Panc1 (cell line): Measurements from ENCODE around the gene ULBP3. TPM values are rescaled to one million over a fixed set of nuclear protein-coding genes. Genes with fewer than 3 reads are reported as not detected.

ENCODE experiments used
- ATAC-seq: fragments of 200-7000 bp; cut with Tn5 transposase; 2 replicates; pipeline ENCODE4 v1.9.1; 2020; ENCODE audit warnings: mild to moderate bottlenecking, moderate library complexity
- BruUV-seq: library from RNA; stranded (reverse); fragments of 400-500 nt; replicated peaks from 2 replicates; lab custom pipeline; 2021; lab: Mats Ljungman, UMichigan
- CTCF ChIA-PET: fragments of 300-600 bp; sonication (Branson Sonifier 250); formaldehyde crosslinking; loops from one replicate; lab custom pipeline; 2022; ENCODE audit warnings: antibody characterized with exemption; lab: Charles Lee
- POLR2A ChIA-PET: fragments of 300-600 bp; sonication (Branson Sonifier 250); formaldehyde crosslinking; loops from one replicate; lab custom pipeline; 2022; ENCODE audit warnings: antibody characterized with exemption; lab: Charles Lee
- DNase-seq: peaks from one replicate; pipeline ENCODE4 v3.0.0-alpha.2; 2010; ENCODE audit warnings: low read depth, low spot score
- H3K27ac ChIP-seq: 2 replicates; pipeline ENCODE4 v1.5.1; 2011; ENCODE audit warnings: mild to moderate bottlenecking, low read length, inconsistent platforms
- H3K27me3 ChIP-seq: fragments of 200-500 bp; sonication (Bioruptor generic); 2 replicates; pipeline ENCODE4 v1.6.0; 2014; ENCODE audit warnings: low read length, inconsistent platforms; ENCODE audit not compliant: control insufficient read depth, insufficient read depth
- H3K36me3 ChIP-seq: fragments of 200-500 bp; sonication (Bioruptor generic); 2 replicates; pipeline ENCODE4 v1.5.1; 2014; ENCODE audit warnings: inconsistent platforms, mild to moderate bottlenecking, low read length, moderate library complexity; ENCODE audit not compliant: control insufficient read depth, insufficient read depth
- H3K4me1 ChIP-seq: 2 replicates; pipeline ENCODE4 v1.5.1; 2011; ENCODE audit warnings: inconsistent platforms, mild to moderate bottlenecking, low read length, moderate library complexity; ENCODE audit not compliant: control insufficient read depth, insufficient read depth
- H3K4me3 ChIP-seq, 2 experiments: 2 replicates each; pipeline ENCODE4 v1.5.1; 2011 to 2012; ENCODE audit warnings: low read depth in 2 of 2, low read length in 2 of 2, mild to moderate bottlenecking in 2 of 2, inconsistent platforms in 1 of 2, moderate library complexity in 1 of 2
- H3K9me3 ChIP-seq: fragments of 200-500 bp; sonication (Bioruptor generic); 2 replicates; pipeline ENCODE4 v1.5.1; 2014; ENCODE audit warnings: low read depth, mild to moderate bottlenecking, inconsistent platforms, low read length, moderate library complexity; ENCODE audit not compliant: control insufficient read depth, insufficient read depth
- POLR2AphosphoS5 ChIP-seq: IDR thresholded peaks from 2 replicates; pipeline ENCODE4 v1.6.1; 2012; ENCODE audit warnings: mild to moderate bottlenecking, low read depth, low read length, moderate library complexity
- SIN3A ChIP-seq: IDR thresholded peaks from 2 replicates; pipeline ENCODE4 v1.6.1; 2012; ENCODE audit warnings: low read depth, mild to moderate bottlenecking, low read length, moderate library complexity, borderline replicate concordance; ENCODE audit not compliant: insufficient read depth
- TCF7L2 ChIP-seq: IDR thresholded peaks from 2 replicates; pipeline ENCODE4 v1.6.1; 2011; ENCODE audit warnings: mild to moderate bottlenecking, low read depth, low read length, inconsistent platforms
- in situ Hi-C: cut with HindIII; loops from 2 replicates; pipeline ENCODE4 v1.10.0; 2016; ENCODE audit warnings: low sequenced_read_pairs, low pct_unique_long_range_greater_than_20kb
- intact Hi-C: fragments of 100-400 bp; cut with micrococcal nuclease; formaldehyde crosslinking; loops from one replicate; pipeline ENCODE4 v1.10.0; 2022; ENCODE audit not compliant: unreplicated experiment
- total RNA-seq: library from RNA; stranded (reverse); gene quantifications from one replicate; pipeline ENCODE4 v1.2.1, GENCODE V29; 2021; ENCODE audit not compliant: unreplicated experiment
- TF ChIP-seq, protein P1 (sequence below): fragments of 450-650 bp; IDR thresholded peaks from 2 replicates; pipeline ENCODE4 v1.5.1; 2017; ENCODE audit warnings: mild to moderate bottlenecking
- TF ChIP-seq, protein P2 (sequence below), 2 experiments: IDR thresholded peaks; 2 replicates each; pipeline ENCODE4 v1.6.1; 2011 to 2012; ENCODE audit warnings: low read depth in 2 of 2, control low read depth in 1 of 2, low read length in 1 of 2, mild to moderate bottlenecking in 1 of 2, moderate library complexity in 1 of 2; ENCODE audit not compliant: insufficient read depth in 1 of 2

The ULBP3 gene
- total RNA-seq, 1 experiment from 2014 or later: 2.4 TPM

DNA sequence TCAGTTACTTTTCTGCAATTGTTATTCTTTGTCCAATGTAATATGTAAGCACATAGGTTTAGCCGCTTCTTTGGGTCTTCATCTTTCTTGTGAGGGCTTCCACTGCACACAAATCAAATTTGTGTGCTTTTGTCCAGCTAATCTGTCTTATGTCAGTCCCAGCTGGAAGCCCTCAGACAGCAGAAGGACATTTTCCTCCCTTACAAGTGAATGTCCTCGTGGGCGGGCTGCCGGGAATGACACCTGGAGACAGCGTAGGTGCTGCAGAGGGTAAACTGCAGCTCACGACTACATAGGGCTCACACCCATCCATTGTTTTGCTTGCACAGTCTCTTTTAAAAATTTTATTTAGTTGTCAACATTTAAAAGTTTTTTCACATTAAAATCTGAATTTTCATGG is 49.3 kb upstream of the ULBP3 start:
- no TSS peak for BruUV-seq
- ChIA-PET POLR2A (no interaction called here), CTCF (no interaction called here)
- intact Hi-C loops (no loop called here), in situ Hi-C loops (no loop called here)
- DNase-seq (no peak), ATAC-seq (no peak)
- H3K36me3 ChIP-seq: no peaks in the 10 kb centered on the region
- H3K27ac ChIP-seq: no peak overlapping the region
- H3K27me3 ChIP-seq: peaks cover 3% of the 10 kb centered on the region; the same call in 1 of the 2 replicates
- TF ChIP-seq, protein P1, sequence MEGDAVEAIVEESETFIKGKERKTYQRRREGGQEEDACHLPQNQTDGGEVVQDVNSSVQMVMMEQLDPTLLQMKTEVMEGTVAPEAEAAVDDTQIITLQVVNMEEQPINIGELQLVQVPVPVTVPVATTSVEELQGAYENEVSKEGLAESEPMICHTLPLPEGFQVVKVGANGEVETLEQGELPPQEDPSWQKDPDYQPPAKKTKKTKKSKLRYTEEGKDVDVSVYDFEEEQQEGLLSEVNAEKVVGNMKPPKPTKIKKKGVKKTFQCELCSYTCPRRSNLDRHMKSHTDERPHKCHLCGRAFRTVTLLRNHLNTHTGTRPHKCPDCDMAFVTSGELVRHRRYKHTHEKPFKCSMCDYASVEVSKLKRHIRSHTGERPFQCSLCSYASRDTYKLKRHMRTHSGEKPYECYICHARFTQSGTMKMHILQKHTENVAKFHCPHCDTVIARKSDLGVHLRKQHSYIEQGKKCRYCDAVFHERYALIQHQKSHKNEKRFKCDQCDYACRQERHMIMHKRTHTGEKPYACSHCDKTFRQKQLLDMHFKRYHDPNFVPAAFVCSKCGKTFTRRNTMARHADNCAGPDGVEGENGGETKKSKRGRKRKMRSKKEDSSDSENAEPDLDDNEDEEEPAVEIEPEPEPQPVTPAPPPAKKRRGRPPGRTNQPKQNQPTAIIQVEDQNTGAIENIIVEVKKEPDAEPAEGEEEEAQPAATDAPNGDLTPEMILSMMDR: no peak
- TF ChIP-seq TCF7L2: no peak
- no peak for TF ChIP-seq SIN3A
- TF ChIP-seq, protein P2, sequence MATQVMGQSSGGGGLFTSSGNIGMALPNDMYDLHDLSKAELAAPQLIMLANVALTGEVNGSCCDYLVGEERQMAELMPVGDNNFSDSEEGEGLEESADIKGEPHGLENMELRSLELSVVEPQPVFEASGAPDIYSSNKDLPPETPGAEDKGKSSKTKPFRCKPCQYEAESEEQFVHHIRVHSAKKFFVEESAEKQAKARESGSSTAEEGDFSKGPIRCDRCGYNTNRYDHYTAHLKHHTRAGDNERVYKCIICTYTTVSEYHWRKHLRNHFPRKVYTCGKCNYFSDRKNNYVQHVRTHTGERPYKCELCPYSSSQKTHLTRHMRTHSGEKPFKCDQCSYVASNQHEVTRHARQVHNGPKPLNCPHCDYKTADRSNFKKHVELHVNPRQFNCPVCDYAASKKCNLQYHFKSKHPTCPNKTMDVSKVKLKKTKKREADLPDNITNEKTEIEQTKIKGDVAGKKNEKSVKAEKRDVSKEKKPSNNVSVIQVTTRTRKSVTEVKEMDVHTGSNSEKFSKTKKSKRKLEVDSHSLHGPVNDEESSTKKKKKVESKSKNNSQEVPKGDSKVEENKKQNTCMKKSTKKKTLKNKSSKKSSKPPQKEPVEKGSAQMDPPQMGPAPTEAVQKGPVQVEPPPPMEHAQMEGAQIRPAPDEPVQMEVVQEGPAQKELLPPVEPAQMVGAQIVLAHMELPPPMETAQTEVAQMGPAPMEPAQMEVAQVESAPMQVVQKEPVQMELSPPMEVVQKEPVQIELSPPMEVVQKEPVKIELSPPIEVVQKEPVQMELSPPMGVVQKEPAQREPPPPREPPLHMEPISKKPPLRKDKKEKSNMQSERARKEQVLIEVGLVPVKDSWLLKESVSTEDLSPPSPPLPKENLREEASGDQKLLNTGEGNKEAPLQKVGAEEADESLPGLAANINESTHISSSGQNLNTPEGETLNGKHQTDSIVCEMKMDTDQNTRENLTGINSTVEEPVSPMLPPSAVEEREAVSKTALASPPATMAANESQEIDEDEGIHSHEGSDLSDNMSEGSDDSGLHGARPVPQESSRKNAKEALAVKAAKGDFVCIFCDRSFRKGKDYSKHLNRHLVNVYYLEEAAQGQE (IDR thresholded peaks at IDR 0.05; ENCODE audit: insufficient read depth in 1 of 2, low read depth in 2 of 2, low read length in 1 of 2): no peak
- no peak for TF ChIP-seq POLR2AphosphoS5
- no peaks in the 10 kb centered on the region for H3K4me1 ChIP-seq
- no peaks in the 10 kb centered on the region for H3K9me3 ChIP-seq
- no peak overlapping the region for H3K4me3 ChIP-seq

DNA sequence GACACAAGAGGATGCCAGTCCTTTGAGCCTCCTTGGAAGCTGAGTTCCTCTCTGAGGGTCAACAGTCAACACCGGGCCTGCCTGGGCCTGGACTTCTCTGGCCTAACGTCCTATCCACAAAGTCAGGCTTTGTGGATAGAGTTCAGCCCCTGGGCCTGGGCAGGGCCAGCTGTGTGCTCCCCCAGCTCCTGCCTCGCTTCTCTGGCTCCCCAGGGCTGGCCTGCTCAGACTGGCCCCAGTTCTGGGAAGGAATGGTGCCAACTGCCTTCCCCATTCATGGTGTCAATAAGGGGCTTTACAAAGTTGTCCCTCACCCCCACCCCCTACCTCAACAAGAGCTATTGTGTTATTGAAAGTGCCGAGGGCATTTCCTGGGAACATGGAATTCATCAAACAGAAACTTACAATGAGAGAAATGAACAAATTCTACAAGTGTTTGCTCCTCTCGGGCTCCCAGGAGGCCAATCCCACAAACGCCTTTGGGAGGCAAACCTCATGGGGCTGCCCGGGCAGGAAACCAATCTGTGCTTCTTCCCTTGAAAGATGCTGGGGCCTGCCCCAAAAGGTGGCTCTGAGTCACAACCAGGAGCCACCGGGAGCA is 47.4 kb upstream of the ULBP3 start:
- DNase-seq: no peak

More for the DNA sequence above, 47.4 kb upstream of the ULBP3 start:
- ChIA-PET CTCF (no interaction called here), POLR2A (no interaction called here)
- no peak for ATAC-seq
- H3K36me3 ChIP-seq: no peaks in the 10 kb centered on the region
- peaks cover 5% of the 10 kb centered on the region for H3K27me3 ChIP-seq
- BruUV-seq: no TSS peak
- in situ Hi-C loops: no loop called here
- no peaks in the 10 kb centered on the region for H3K4me1 ChIP-seq
- no peak overlapping the region for H3K4me3 ChIP-seq
- no peak overlapping the region for H3K27ac ChIP-seq
- TF ChIP-seq POLR2AphosphoS5 (no peak), SIN3A (no peak), TCF7L2 (no peak)
- TF ChIP-seq, protein P1: no peak
- TF ChIP-seq, protein P2 (IDR thresholded peaks at IDR 0.05; ENCODE audit: insufficient read depth in 1 of 2, low read depth in 2 of 2, low read length in 1 of 2): no peak
- intact Hi-C loops: no loop called here
- H3K9me3 ChIP-seq: no peaks in the 10 kb centered on the region
